Esophagus muscularis mucosa (tissue), 3 donors: ENCODE measurements around the gene RAB40C.

ENCODE experiments used
- CTCF ChIP-seq, 3 experiments: fragments of 200-600 bp in 2 of 3; fragments of 450-650 bp in 1 of 3; sonication (generic) in 2 of 3; IDR thresholded peaks; one replicate each; pipeline ENCODE4 v1.5.1; 2017 to 2019; ENCODE audit warnings: antibody characterized with exemption in 3 of 3, mild to moderate bottlenecking in 2 of 3, moderate library complexity in 1 of 3
- POLR2AphosphoS5 ChIP-seq, 2 donors: sonication (generic); formaldehyde crosslinking; IDR thresholded peaks; one replicate each; pipeline ENCODE4 v1.6.1; 2017; ENCODE audit warnings: antibody characterized with exemption in 2 of 2

- TF ChIP-seq CTCF (IDR thresholded peaks at IDR 0.05) (no peak), POLR2AphosphoS5 (IDR thresholded peaks at IDR 0.05) (peak in 1 of 2 donors; percentile 11)
These were observed 41.0 kb downstream of the RAB40C start, which contains the start of gene WFIKKN1 for GRCh38 chr16:630815-631405.
